ENCODE data around the gene HNRNPUL1. TPM values are rescaled to one million over a fixed set of nuclear protein-coding genes. Genes with fewer than 3 reads are reported as not detected.

HNRNPUL1 gene
- total RNA-seq, 1 donor from 2014 or later, result 81.1 TPM

- no peak for DNase-seq (ENCODE audit: low spot score in 2 of 2)
- intact Hi-C loops (cut with DNase I), result loop anchor here (2.0 to 5.0 kb wide), 3 partner anchors 22 to 137 kb away; partner anchors contain the start of genes AXL and TMEM91
- peaks cover 0 to 6% of the 10 kb centered on the region in 2 donors for H3K4me1 ChIP-seq
- H3K36me3 ChIP-seq, result no peaks in the 10 kb centered on the region
- no peak for TF ChIP-seq CTCF (IDR thresholded peaks at IDR 0.05)
- H3K27ac ChIP-seq, result peak overlapping the region; percentile 88 to 93
- H3K4me3 ChIP-seq, result peak overlapping the region; percentile 66 to 90
- H3K27me3 ChIP-seq, result no peaks in the 10 kb centered on the region
- H3K9me3 ChIP-seq, result no peaks in the 10 kb centered on the region
These were observed 90.3 kb downstream of the HNRNPUL1 start for GRCh38 chr19:41354343-41354953.

- no peak overlapping the region for H3K27ac ChIP-seq
- intact Hi-C loops (cut with DNase I), result loop anchor here (2.0 kb wide), 2 partner anchors 22 to 46 kb away; partner anchors contain the start of gene TMEM91
These were observed 90.9 kb downstream of the HNRNPUL1 start for GRCh38 chr19:41355035-41355434.

GRCh38 chr19:41355802-41356201 lies 91.6 kb downstream of the HNRNPUL1 start:
- DNase-seq (ENCODE audit: low spot score in 2 of 2), result no peak
- Histone ChIP-seq H3K36me3 (no peaks in the 10 kb centered on the region), H3K9me3 (no peaks in the 10 kb centered on the region), H3K4me3 (no peak overlapping the region), H3K27me3 (no peaks in the 10 kb centered on the region), H3K4me1 (no peaks in the 10 kb centered on the region), H3K27ac (no peak overlapping the region)
- intact Hi-C loops (cut with DNase I), result loop anchor here (2.0 kb wide), 2 partner anchors 21 to 47 kb away; partner anchors contain the start of gene TMEM91
- no peak for TF ChIP-seq CTCF (IDR thresholded peaks at IDR 0.05)

More at GRCh38 chr19:41355035-41355434, 90.9 kb downstream of the HNRNPUL1 start:
- Histone ChIP-seq H3K27me3 (no peaks in the 10 kb centered on the region), H3K9me3 (no peaks in the 10 kb centered on the region), H3K4me3 (no peak overlapping the region), H3K4me1 (peaks cover 0 to 4% of the 10 kb centered on the region in 2 donors), H3K36me3 (no peaks in the 10 kb centered on the region)
- TF ChIP-seq CTCF (IDR thresholded peaks at IDR 0.05), result no peak
- no peak for DNase-seq (ENCODE audit: low spot score in 2 of 2)

- no peak overlapping the region for H3K27ac ChIP-seq
- no peaks in the 10 kb centered on the region for H3K9me3 ChIP-seq
- H3K36me3 ChIP-seq, result no peaks in the 10 kb centered on the region
- no peak for DNase-seq (ENCODE audit: low spot score in 2 of 2)
- TF ChIP-seq CTCF (IDR thresholded peaks at IDR 0.05), result no peak
- no peaks in the 10 kb centered on the region for H3K4me1 ChIP-seq
- H3K4me3 ChIP-seq, result no peak overlapping the region
- intact Hi-C loops (cut with DNase I), result no loop called here
- H3K27me3 ChIP-seq, result no peaks in the 10 kb centered on the region
These were observed 93.0 kb downstream of the HNRNPUL1 start for GRCh38 chr19:41356984-41357739.

Other genes with a start within 250 kb of the HNRNPUL1 start
- gene CYP2A13, start 175.9 kb upstream of the HNRNPUL1 start, total RNA-seq, result not detected
- gene CYP2F1, start 149.9 kb upstream of the HNRNPUL1 start, total RNA-seq, result not detected
- not detected for gene CYP2S1, start 71.2 kb upstream of the HNRNPUL1 start, total RNA-seq
- 122 TPM for gene AXL, start 45.1 kb upstream of the HNRNPUL1 start, total RNA-seq
- gene CCDC97, start 45.8 kb downstream of the HNRNPUL1 start, total RNA-seq, result 18.4 TPM
- gene TGFB1, start 89.5 kb downstream of the HNRNPUL1 start, total RNA-seq, result 103 TPM
- gene B9D2, start 99.8 kb downstream of the HNRNPUL1 start, total RNA-seq, result 17.5 TPM
- 14.2 TPM for gene TMEM91, start 112.2 kb downstream of the HNRNPUL1 start, total RNA-seq
- 30.3 TPM for gene EXOSC5, start 133.0 kb downstream of the HNRNPUL1 start, total RNA-seq
- 28.5 TPM for gene BCKDHA, start 133.4 kb downstream of the HNRNPUL1 start, total RNA-seq
- 3.7 TPM for gene B3GNT8, start 163.0 kb downstream of the HNRNPUL1 start, total RNA-seq
- 21.2 TPM for gene DMAC2, start 175.5 kb downstream of the HNRNPUL1 start, total RNA-seq
- gene ERICH4, start 178.8 kb downstream of the HNRNPUL1 start, total RNA-seq, result not detected

Data from ascending aorta (tissue), 2 donors.